Superior temporal gyrus (tissue), 1 donor: ENCODE data around the gene CLEC20A.
"Not testable (repeated sequence)": the region's sequence is repeated elsewhere in the genome, so short reads cannot be mapped to it uniquely, and the experiment has no call there.

Experiments
- DNase-seq: peaks from one replicate; pipeline ENCODE4 v3.0.0-alpha.2; 2016; ENCODE audit errors: extremely low spot score

The CLEC20A gene

DNA sequence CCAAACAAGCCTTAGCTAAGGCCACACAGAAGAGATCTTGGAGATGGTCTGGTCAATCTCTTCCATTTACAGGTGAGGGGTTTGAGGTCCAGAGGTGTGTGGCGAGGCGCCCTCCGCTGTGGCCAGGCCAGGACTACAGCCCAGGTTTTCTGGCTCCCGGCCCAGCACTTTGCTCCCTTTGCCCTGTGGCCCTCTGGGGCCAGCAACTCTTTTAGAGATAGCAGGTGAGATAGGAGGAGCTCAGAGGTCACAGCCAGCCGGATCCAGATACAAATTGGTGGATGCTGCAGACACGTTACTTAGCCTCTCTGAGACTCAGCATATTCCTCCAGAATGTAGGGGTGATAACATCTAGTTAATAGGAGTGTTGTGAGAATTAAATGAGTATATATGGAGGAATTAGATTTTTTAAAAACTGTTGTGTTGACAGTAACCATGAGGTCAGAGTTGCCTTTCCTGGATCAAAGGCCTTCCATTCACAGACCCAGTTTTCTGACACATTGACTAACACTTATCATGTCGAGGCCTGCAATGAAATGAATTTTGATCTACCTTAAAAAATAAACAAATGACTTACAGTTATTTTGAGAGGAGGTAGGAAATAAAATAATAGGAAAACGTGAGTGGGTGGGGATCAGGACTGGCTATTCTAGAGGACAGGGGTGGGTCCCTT lies 32.7 kb upstream of the CLEC20A start:
- DNase-seq: no peak

DNA sequence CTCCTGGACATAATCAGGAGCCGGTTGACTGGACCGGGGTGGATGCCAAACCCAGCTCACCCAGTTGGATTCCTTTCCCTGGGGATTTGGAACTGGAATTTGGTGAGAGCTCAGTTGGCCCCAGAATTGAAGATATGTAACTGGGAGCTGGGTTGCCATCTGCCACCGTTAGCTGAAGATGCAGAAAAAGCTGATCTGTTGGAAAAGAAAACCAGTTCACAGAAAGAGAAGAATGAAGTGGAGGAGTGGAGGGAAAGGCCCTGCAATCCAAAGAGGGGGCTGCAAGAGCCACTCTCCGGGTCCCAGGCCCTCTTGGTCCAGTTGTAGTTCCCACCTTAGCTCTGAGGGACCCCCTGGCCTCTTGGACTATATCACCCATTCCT lies 32.2 kb upstream of the CLEC20A start:
- no peak for DNase-seq

DNA sequence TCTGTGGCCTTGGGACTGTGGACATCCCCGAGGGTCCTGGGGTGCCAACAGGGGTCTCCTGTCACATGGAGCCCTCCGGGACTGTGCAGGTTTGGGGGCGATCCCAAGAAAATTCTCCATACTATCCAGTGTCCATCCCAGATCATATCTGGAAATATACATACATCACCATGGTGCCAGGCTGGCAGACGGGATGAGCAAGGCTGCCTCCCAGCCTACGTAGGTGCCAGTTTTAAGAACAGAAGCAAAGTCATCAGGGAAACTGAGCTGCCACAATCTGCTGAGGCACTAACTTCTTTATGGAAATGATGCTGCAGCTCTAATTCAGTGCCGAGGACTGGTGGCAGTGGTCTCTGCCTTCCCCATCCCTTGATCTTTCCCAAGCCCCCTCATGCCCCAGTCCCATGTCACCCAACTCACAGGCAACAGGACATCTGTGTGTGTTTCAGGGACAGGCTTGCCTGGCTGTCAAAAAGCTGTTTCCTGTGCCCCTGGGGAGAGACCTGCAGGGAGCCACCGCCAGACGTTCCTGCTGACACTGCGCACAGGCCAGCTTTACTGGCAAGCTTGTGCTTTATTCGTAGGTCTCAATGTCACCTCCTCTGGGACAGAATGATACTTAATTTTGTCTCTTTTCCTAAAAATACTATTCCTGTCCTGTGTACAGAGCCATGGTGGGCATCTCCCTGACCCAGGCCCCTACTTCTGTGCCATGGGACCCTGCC lies 31.6 kb upstream of the CLEC20A start:
- DNase-seq: peak; percentile 19

DNA sequence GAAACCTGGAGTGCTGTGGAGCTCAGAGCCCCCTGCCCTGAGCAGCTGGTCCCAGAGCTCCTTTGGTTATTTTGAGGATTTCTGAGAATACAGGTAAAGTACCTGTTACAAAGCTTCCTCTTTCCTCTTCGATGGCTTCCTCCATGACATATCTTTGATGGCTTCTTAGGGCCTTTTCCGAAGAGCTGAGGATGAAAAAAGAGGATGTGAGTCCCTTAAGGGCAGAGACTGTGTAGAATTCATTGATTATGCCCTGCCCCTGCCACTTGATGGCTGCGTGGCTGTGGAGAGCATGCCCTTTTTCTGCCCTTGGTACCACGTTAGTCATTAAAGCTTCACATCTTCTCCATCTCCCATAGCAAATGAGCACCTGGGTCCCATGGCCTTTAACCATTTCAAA lies 30.4 kb upstream of the CLEC20A start:
- no peak for DNase-seq

DNA sequence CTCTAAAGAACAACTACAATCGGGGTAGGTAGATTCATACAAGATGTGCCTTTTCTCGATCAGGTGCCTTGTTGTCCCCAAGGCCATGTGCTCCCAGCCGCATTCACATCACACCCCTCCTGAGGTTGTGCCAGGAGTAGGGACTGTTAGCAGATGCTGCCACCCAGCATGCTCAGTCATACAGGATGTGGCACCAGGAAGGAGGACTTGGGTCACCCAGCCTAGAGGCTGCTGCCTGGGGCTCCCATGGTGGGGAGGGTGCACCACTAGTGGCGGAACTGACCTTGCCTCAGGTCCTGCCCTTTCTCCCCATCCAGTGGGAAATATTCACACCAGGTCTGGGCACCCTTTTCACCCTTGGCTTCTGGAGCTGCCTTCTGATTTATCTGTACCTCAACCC lies 24.5 kb upstream of the CLEC20A start:
- DNase-seq: no peak

DNA sequence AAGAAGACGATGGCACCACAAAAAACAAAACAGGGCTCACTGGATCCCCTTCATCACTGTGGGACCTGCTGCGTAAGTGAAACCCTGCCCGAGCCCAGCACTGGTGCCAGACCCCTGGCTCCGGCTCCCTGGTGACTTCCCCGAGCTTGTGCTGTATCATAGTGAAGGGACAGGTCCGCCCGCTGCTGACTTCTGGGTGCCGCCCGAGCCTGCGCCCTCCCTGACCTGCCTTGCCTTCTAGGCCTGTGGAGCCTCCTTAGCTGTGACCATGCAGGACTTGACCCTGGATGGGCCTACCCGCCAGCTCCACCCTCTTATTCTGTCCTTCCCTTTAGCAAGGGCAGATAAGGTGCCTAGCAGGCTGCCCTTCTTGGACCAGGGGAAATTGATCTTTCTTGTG lies 24.0 kb upstream of the CLEC20A start:
- no peak for DNase-seq

DNA sequence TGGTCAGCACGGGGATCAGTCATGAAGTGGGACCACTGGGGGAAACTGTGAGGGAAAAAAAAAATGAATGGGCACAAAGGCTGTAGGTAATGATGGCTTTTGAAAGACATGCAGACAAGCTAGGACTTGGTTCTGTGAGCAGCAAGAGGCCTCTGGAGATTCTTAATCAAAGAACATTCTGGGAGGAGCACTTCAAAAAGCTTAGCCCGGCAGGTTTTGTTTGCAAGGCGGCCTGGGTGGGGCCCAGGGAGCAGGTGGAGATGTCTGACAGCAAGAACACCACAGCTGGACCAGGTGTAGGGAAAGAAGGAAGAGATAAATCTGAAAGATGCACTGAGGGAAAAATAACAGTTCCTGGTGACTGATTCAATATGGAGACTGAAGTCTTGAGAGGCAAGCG lies 22.1 kb upstream of the CLEC20A start:
- no peak for DNase-seq

DNA sequence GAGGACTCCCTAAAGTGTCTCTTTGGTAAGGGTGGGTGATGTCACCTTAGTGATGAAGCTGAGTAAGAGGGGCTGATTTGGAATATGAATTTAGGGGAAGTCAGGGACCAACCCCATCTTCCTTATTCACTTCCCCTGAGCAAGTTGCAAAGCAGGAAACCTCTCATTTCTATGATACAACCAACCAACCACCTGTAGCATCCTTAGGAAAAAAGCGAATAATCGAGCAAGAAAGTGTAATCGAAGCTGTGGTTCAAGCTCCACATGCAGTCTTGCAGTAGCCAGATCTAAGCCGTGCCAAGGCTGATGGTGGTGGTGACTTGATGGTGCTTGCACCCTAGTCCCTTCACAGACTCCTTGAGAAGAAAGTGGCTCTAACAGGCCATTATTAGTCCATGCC lies 19.3 kb upstream of the CLEC20A start:
- no peak for DNase-seq

DNA sequence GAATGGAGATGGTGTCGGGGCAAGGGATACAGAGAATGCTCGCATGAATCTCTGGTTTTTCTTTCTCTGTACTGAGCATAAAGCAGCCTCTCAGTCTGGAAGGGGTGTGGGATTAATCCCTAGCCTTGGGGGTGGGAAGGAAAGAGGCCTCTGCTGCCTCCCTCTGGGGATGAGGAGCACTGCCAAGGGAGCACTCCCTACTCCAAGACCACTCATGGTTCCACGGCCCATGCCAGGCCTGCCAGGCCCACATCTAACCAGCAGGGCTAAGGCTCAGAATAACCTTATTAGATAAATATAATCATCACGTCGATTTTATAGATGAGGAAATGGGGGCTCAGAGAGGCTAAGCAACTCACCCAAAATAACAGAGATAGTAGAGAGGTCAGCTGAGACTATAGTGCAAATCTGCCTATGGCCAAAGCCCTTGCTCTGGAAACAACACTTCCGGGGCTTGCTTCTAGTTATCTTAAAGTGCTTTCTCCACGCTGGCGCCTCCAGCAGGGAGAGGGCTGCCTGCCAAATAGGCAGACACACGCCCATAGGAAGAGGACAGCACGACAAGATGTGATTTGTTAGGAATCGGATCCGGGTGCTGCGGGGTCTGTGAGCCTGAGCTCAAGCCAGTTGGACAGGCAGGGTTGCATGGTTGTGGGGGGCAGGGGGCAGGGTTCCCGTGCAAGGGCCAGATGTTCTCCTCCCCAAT lies 16.7 kb upstream of the CLEC20A start:
- DNase-seq: no peak

DNA sequence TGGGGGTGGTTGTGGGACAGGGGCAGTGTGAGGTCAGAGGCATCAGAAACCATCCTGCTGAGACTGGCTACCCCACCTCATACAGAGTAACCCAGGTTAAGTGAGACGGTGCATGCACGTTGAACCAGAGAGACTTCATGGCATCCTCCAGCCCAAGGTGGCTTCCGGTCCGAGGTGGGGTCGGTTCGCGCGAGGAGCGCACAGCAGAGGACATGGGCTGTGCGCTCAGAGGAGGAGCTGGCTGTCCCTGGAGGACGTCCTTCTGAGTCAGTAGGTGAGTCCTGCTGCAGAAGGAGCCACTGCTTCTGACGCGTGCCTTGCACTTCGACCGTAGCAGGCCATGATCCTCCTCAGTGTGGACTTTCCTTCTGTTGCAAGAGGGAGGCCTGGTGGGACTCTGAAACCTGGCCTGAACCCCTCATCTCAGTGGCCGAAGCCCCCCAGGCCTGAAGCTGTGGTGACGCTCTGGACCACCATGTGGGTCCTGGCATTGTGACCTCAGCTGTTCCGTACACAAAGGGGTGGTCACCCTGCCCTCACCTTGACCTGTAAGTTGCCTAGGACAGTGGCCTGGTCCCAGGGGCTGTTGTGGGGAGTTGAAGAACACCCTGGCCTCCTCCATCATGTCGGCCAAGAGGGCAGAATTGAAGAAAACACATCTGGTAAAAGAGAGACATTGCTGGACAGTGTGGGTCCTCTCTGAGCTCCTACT lies 16.0 kb upstream of the CLEC20A start, which contains the start of gene TEX35:
TSS of gene TEX35 (plus strand) at position 544 of the 712 bp plus-strand sequence. CDS start at position 624, 80 bp downstream.
- DNase-seq: no peak

DNA sequence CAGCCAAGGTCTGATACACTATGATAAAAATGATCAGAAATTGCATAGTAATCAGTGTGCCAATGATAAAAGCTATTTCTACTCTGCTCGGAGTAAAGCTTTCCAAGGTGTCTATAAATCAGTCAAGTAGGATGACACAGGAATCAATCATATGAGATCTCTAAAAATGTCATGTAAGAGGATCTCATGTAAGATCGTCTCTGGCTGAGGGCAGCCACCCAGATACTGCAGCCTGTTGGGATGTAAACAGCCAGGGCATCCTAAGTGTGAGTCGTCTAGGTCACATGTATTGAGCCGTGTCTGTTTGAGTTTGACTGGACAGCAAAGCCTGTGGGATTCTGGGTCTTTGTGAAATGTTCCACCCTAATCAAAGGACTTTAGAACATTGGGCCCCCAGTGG lies 13.4 kb upstream of the CLEC20A start:
- no peak for DNase-seq

DNA sequence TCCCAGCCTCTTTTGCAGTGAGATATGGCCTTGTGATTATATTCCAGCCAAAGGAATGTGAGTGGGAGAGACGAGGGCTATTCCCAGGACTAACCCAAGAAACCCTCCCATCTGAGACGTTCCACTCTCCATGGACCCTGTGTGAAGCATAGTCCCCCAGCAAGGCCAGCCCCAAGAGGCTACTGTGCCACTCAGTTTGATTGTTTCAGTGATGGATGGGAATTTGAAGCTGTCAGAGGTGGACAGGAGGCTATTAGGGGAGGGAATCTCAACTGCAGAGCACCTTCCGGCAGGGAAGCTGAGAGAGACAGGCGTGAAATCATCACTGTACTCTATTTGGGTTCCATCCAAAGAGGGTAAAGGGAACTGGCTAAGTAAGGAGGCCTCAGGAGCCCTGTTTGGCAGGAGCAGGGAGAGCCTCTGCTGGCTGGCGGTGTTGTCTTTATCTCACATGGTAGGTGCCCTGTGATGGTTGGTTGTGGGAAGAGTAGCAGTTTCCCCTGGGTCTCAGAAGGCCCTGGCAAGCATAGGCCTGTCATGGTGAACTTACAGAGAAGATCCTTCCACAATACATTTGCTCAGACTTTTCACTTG lies 12.7 kb upstream of the CLEC20A start:
- DNase-seq: no peak

DNA sequence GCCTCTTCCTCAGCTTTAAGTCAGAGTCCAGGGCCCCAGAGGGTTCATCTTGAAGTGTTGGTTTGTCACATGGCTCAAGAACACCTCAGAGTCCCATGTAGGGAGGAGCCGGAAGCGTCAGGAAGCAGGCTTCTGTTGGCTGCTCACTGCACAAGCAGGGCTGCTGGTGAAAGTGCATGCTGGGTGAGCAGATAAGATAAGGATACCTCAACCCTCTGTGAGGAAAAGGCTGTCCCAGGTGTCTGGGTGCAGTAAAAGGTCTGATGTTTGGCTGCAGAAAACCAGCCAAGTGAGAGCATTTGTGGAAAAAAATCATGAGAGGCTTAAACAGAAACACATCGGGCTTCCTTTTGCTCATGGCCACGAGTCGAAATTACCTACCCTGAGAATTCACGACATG lies 9.9 kb upstream of the CLEC20A start:
- no peak for DNase-seq

DNA sequence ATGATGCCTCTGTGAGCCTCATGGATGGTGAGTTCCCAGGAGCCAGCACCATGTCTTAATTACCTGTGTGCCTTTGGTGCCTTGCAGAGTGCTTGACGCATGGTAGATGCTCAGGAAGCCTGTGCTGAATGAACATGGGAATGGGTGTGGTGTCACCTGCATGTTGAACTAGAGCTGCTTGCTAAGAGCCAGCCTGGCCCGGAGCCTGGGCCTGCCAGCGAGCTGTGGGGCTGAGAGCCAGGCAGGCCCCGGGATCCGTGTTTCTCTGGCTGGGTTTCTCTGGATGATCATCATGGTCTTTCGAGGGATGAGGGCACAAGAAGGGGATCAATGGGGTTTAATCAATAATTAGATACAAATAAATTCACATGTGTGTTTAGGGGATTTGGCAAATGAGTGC lies 9.4 kb upstream of the CLEC20A start:
- no peak for DNase-seq

DNA sequence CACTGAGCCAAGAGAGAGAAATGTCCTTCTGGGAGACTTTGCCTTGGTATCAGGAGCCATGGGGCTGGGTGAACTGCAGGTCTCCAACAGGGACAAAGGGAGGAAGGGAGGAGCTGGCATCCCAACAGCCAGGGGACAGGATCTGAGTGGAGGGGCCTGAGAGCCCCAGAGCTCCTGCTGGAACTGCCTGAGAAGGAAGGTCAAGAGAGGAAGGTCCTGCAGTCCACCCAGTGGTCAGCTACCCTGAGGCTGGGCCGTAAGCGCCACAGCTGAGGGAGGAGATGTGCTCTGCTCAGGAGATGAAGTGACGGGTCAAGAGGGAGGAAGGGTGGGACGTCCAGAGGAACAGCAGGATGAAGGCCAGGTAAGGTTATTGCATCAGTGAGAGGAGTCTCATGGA lies 7.5 kb upstream of the CLEC20A start:
- no peak for DNase-seq

DNA sequence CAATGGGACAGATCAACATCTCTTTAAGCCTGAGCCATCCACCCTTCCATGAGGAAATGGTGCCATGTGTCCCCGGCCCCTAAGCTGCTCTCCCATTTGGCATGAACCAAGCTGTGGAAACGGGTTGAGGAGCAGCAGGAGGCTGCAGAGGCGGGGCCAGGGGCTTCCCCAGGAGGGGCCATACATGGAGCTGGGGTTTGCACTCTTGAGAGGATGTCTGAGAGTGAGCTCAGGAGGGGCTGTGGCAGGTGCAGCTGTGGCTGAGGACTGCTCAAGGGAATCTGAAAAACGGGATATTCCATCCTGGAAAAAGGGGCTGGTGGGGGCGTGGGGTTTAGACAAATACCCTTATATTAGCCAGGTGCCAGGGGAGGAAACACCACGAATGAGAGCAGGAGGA lies 7.1 kb upstream of the CLEC20A start:
- no peak for DNase-seq

DNA sequence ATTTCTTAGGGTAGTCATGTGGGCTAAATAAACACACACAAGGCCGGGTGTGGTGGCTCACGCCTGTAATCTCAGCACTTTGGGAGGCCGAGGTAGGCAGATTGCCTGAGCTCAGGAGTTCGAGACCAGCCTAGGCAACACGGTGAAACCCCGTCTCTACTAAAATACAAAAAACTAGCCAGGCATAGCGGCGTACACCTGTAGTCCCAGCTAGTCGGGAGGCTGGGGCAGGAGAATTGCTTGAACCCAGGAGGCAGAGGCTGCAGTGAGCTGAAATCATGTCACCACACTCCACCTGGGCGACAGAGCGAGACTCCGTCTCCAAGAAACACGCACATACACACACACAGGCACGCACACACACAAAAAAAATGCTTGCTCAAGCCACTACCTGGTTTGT lies 6.6 kb upstream of the CLEC20A start:
- DNase-seq: not testable (repeated sequence)

DNA sequence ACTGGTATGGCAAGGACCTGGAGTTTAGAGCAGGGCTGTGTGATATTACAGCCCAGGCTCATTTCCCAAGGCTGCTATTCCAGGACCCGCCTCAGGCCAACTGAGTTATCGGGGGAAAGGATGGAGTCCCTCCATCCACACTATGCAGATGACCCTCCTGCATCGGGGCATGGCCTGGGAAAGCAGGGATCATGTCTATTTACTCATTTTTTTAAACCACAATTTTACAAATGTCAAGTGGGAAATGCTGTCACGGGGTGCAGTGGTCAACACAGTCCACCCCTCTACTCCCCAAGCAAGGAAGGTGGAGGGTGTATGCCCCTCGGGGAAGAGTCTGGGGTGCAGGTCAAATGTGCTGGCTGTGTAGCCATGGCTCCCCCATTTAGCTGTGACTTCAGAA lies 6.1 kb upstream of the CLEC20A start:
- no peak for DNase-seq

DNA sequence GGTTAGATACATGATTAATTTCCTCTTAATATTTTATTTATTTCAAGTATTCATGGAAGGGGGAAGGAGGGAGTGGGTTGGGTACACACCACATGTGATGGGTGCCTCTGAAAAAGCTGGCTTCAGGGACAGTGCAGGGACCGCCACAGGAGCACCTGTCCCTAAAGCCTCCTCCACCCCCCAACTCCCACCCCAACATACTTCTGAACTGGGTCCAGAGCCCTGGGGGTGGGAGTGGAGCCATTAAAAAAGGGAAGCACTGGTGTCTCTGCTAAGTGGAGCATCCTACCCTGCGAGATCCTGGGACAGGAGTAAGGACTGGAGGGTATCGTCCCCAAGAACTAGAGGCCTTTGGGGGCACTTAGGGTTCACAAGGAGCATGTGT lies 5.6 kb upstream of the CLEC20A start:
- no peak for DNase-seq

DNA sequence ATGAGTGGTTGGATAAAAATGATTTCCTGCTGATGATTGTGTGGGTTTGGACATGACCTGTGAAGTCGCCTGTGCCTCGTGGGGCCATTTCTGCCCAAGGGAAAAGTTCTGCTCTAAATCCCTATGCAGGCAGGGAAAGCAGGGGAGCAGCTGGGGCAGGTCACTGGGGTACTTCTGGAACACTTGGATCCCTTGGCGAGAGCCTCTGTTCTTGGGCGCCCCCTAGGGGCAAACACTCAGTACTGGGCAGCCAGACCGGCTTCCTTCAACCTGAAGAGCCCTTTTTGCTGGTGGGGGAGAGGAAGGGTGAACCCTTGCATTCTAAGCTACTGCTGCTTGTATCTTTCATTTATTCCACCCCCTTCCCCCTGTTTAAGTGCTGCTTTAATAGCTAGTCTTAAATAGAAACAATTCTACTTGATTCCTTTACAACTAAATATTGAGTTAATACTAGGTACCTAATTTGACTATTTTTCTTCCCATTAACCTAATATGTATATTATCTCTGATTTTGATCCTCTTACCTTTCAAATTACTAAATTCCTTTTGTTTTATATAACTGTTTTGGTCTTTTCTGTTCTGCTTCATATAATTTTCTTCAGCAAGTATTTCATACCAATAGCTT lies 5.1 kb upstream of the CLEC20A start:
- DNase-seq: peak; percentile 73

DNA sequence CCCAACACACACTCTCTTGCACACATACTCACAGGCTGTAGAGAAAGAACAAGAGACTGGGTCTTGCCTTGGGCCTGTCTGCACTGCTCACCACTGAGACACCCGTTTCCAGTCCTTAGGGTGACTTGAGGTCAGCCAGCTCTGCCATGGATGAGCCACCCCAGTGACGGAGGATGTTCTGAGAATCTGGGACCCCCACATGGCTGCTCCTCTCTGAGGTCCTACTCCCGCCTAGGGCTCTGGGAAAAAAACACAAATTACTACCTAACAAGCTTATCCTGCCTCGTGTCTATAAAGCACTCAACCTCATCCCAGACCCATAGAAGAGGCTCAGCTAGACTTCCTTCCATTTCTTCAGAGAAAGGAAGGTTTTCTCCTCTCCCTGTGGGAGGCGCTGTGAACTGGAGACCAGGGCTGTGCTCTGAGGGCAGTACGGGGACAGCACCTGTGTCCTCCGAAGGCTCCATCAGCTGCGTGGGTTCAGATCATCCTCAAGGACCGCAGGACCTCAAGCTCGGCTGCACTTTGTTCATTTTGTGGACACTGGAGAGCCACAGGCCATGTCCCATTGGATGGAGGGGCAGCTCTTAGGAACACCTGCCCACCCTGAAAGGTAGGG lies 4.3 kb upstream of the CLEC20A start:
- no peak for DNase-seq
